Measurements from ENCODE around the gene RFX3. TPM values are rescaled to one million over a fixed set of nuclear protein-coding genes. Genes with fewer than 3 reads are reported as not detected.

RFX3 gene
- total and polyA plus RNA-seq, 2 of the 13 experiments (the other 11 are each of a cell fraction or from before 2014, with no cell fraction given), result 2.7 to 5.3 TPM

- TF ChIP-seq ZSCAN5A (CRISPR knock-in tag; IDR thresholded peaks at IDR 0.05; ENCODE audit: borderline replicate concordance) (no peak), CBX5 (CRISPR knock-in tag; IDR thresholded peaks at IDR 0.05; ENCODE audit: borderline replicate concordance) (no peak), CHD2 (IDR thresholded peaks at IDR 0.05; ENCODE audit: low read depth, low read length) (no peak), RORA (CRISPR knock-in tag; IDR thresholded peaks at IDR 0.05) (no peak), TOE1 (CRISPR knock-in tag; IDR thresholded peaks at IDR 0.05) (no peak), YEATS2 (CRISPR knock-in tag; IDR thresholded peaks at IDR 0.05; ENCODE audit: borderline replicate concordance) (no peak), FOXK1 (CRISPR knock-in tag; IDR thresholded peaks at IDR 0.05; ENCODE audit: borderline replicate concordance, low read depth) (peak; percentile 74; the same call in 1 of the 2 replicates), ZBTB7B (CRISPR knock-in tag; IDR thresholded peaks at IDR 0.05) (peak; percentile 83), ZNF24 (IDR thresholded peaks at IDR 0.05) (no peak), WIZ (CRISPR knock-in tag; IDR thresholded peaks at IDR 0.05) (no peak), PREB (CRISPR knock-in tag; IDR thresholded peaks at IDR 0.05) (no peak), GATAD2A (CRISPR knock-in tag; IDR thresholded peaks at IDR 0.05) (peak; percentile 84), SETDB1 (CRISPR knock-in tag; IDR thresholded peaks at IDR 0.05; ENCODE audit: borderline replicate concordance) (no peak), CBX1 (IDR thresholded peaks at IDR 0.05; ENCODE audit: low read depth) (no peak), ZFX (CRISPR knock-in tag; IDR thresholded peaks at IDR 0.05; ENCODE audit: low read depth) (peak; percentile 45; the same call in 1 of the 2 replicates), PPARG (CRISPR knock-in tag; conservative IDR thresholded peaks at IDR 0.05) (no peak; the same call in 1 of the 2 replicates), KLF13 (CRISPR knock-in tag; IDR thresholded peaks at IDR 0.05) (no peak), NFE2 (CRISPR knock-in tag; IDR thresholded peaks at IDR 0.05) (no peak), PHF20 (CRISPR knock-in tag; IDR thresholded peaks at IDR 0.05) (no peak), AKAP8 (CRISPR knock-in tag; IDR thresholded peaks at IDR 0.05) (no peak), SP5 (CRISPR knock-in tag; IDR thresholded peaks at IDR 0.05; ENCODE audit: borderline replicate concordance, low read depth) (peak; percentile 93), ZFY (CRISPR knock-in tag; IDR thresholded peaks at IDR 0.05) (peak; percentile 47; the same call in 1 of the 2 replicates), ZNF720 (CRISPR knock-in tag; IDR thresholded peaks at IDR 0.05) (no peak), ERF (CRISPR knock-in tag; IDR thresholded peaks at IDR 0.05) (no peak), MED13 (CRISPR knock-in tag; IDR thresholded peaks at IDR 0.05) (no peak), ZNF225 (CRISPR knock-in tag; IDR thresholded peaks at IDR 0.05) (no peak), ATF1 (CRISPR knock-in tag; IDR thresholded peaks at IDR 0.05) (no peak)
- TF ChIP-seq, protein P1, sequence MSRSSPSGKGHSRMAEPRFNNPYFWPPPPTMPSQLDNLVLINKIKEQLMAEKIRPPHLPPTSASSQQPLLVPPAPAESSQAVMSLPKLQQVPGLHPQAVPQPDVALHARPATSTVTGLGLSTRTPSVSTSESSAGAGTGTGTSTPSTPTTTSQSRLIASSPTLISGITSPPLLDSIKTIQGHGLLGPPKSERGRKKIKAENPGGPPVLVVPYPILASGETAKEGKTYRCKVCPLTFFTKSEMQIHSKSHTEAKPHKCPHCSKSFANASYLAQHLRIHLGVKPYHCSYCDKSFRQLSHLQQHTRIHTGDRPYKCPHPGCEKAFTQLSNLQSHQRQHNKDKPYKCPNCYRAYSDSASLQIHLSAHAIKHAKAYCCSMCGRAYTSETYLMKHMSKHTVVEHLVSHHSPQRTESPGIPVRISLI (CRISPR knock-in tag; IDR thresholded peaks at IDR 0.05; ENCODE audit: borderline replicate concordance), result no peak
- TF ChIP-seq, protein P2, sequence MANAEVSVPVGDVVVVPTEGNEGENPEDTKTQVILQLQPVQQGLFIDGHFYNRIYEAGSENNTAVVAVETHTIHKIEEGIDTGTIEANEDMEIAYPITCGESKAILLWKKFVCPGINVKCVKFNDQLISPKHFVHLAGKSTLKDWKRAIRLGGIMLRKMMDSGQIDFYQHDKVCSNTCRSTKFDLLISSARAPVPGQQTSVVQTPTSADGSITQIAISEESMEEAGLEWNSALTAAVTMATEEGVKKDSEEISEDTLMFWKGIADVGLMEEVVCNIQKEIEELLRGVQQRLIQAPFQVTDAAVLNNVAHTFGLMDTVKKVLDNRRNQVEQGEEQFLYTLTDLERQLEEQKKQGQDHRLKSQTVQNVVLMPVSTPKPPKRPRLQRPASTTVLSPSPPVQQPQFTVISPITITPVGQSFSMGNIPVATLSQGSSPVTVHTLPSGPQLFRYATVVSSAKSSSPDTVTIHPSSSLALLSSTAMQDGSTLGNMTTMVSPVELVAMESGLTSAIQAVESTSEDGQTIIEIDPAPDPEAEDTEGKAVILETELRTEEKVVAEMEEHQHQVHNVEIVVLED (CRISPR knock-in tag; IDR thresholded peaks at IDR 0.05; ENCODE audit: borderline replicate concordance), result no peak
Measured at GRCh38 chr9:3177146-3177761, 348.5 kb downstream of the RFX3 start (continued).

Data from HepG2 (cell line).